MM.1S (cell line): ENCODE results near the gene ABCC1.

Experiments
- DNase-seq: peaks from one replicate; pipeline ENCODE4 v3.0.0-alpha.2; 2015
- H2AFZ ChIP-seq: fragments of 300-600 bp; sonication (generic); 2 replicates; pipeline ENCODE4 v1.6.0; 2016; ENCODE audit warnings: antibody characterized with exemption, low read length
- H3F3A ChIP-seq: fragments of 300-600 bp; sonication (generic); 2 replicates; pipeline ENCODE4 v1.6.1; 2016; ENCODE audit warnings: mild to moderate bottlenecking, antibody characterized with exemption, low read length, moderate library complexity, mixed read lengths; ENCODE audit not compliant: insufficient read depth
- H3K27ac ChIP-seq: fragments of 300-600 bp; sonication (generic); 2 replicates; pipeline ENCODE4 v1.5.1; 2016; ENCODE audit warnings: mild to moderate bottlenecking, low read length
- H3K27me3 ChIP-seq: fragments of 300-600 bp; sonication (generic); replicated peaks from 2 replicates; pipeline ENCODE4 v1.6.0; 2016; ENCODE audit warnings: low read length; ENCODE audit not compliant: insufficient read depth
- H3K36me3 ChIP-seq: fragments of 300-600 bp; sonication (generic); replicated peaks from 2 replicates; pipeline ENCODE4 v1.6.1; 2016; ENCODE audit warnings: mild to moderate bottlenecking, low read length, mixed read lengths; ENCODE audit not compliant: insufficient read depth
- H3K4me1 ChIP-seq: fragments of 300-600 bp; sonication (generic); 2 replicates; pipeline ENCODE4 v1.6.1; 2016; ENCODE audit warnings: low read length, mixed read lengths
- H3K4me2 ChIP-seq: fragments of 300-600 bp; sonication (generic); 2 replicates; pipeline ENCODE4 v1.6.0; 2016; ENCODE audit warnings: low read depth, low read length
- H3K4me3 ChIP-seq: fragments of 300-600 bp; sonication (generic); 2 replicates; pipeline ENCODE4 v1.5.1; 2016; ENCODE audit warnings: low read length, mixed read lengths
- H3K79me2 ChIP-seq: fragments of 300-600 bp; sonication (generic); 2 replicates; pipeline ENCODE4 v1.6.1; 2016; ENCODE audit warnings: mixed run types, low read length, mixed read lengths
- H3K9ac ChIP-seq: fragments of 300-600 bp; sonication (generic); 2 replicates; pipeline ENCODE4 v1.6.1; 2016; ENCODE audit warnings: low read length, mixed read lengths
- H3K9me2 ChIP-seq: fragments of 300-600 bp; sonication (generic); replicated peaks from 2 replicates; pipeline ENCODE4 v1.6.1; 2016; ENCODE audit warnings: mild to moderate bottlenecking, low read length, mixed read lengths; ENCODE audit not compliant: insufficient read depth
- H3K9me3 ChIP-seq: fragments of 300-600 bp; sonication (generic); replicated peaks from 2 replicates; pipeline ENCODE4 v1.6.1; 2016; ENCODE audit warnings: mild to moderate bottlenecking, low read length, mixed read lengths; ENCODE audit not compliant: insufficient read depth
- H4K20me1 ChIP-seq: fragments of 300-600 bp; sonication (generic); 2 replicates; pipeline ENCODE4 v1.6.1; 2016; ENCODE audit warnings: mild to moderate bottlenecking, low read length, moderate library complexity, mixed read lengths; ENCODE audit not compliant: insufficient read depth
- EZH2 ChIP-seq: fragments of 300-600 bp; sonication (generic); optimal IDR thresholded peaks from 2 replicates; pipeline ENCODE3; 2017; ENCODE audit warnings: low read depth, mild to moderate bottlenecking, antibody characterized with exemption, low read length, mixed read lengths
- EZH2phosphoT487 ChIP-seq: fragments of 300-600 bp; sonication (generic); IDR thresholded peaks from 2 replicates; pipeline ENCODE4 v1.6.1; 2018; ENCODE audit warnings: antibody characterized with exemption, low read length
- TF ChIP-seq, protein P1 (sequence below): fragments of 300-600 bp; sonication (generic); IDR thresholded peaks from 2 replicates; pipeline ENCODE4 v1.5.1; 2016; ENCODE audit warnings: antibody characterized with exemption, low read length, mixed read lengths

ABCC1 gene

DNA sequence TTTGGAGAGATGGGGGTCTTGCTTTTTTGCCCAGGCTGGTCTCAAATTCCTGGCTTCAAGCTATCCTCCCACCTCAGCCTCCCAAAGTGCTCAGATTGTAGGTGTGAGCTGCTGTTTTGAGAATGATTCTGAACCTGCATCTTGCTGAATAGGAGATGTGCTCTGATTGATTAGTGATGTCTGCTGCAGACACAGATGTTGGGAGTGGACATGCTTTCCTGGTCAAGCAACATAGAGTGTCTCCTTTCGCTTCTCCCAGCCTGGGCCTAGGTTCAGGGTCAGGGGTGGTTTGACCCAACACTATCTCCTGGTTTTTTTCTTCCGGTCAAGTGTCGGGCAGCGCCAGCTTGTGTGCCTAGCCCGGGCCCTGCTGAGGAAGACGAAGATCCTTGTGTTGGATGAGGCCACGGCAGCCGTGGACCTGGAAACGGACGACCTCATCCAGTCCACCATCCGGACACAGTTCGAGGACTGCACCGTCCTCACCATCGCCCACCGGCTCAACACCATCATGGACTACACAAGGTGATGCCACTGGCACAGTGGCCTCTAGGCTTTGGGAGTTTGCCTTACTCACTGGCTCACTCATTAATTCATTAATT is 188.7 kb downstream of the ABCC1 start:
- Histone ChIP-seq H2AFZ (no peak overlapping the region), H3K36me3 (0 out of 2 replicates have a peak, but pooled peaks cover 6% of the 10 kb centered on the region), H3K4me3 (no peak overlapping the region), H3K27ac (no peak overlapping the region), H3K9me3 (no peaks in the 10 kb centered on the region), H3F3A (no peaks in the 10 kb centered on the region), H3K79me2 (no peaks in the 10 kb centered on the region), H3K9ac (no peak overlapping the region), H3K4me1 (no peaks in the 10 kb centered on the region), H4K20me1 (no peaks in the 10 kb centered on the region), H3K27me3 (no peaks in the 10 kb centered on the region), H3K9me2 (no peaks in the 10 kb centered on the region), H3K4me2 (no peak overlapping the region)
- no peak for TF ChIP-seq EZH2phosphoT487
- TF ChIP-seq, protein P1, sequence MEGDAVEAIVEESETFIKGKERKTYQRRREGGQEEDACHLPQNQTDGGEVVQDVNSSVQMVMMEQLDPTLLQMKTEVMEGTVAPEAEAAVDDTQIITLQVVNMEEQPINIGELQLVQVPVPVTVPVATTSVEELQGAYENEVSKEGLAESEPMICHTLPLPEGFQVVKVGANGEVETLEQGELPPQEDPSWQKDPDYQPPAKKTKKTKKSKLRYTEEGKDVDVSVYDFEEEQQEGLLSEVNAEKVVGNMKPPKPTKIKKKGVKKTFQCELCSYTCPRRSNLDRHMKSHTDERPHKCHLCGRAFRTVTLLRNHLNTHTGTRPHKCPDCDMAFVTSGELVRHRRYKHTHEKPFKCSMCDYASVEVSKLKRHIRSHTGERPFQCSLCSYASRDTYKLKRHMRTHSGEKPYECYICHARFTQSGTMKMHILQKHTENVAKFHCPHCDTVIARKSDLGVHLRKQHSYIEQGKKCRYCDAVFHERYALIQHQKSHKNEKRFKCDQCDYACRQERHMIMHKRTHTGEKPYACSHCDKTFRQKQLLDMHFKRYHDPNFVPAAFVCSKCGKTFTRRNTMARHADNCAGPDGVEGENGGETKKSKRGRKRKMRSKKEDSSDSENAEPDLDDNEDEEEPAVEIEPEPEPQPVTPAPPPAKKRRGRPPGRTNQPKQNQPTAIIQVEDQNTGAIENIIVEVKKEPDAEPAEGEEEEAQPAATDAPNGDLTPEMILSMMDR = no peak
- TF ChIP-seq EZH2 = no peak
- no peak for DNase-seq

DNA sequence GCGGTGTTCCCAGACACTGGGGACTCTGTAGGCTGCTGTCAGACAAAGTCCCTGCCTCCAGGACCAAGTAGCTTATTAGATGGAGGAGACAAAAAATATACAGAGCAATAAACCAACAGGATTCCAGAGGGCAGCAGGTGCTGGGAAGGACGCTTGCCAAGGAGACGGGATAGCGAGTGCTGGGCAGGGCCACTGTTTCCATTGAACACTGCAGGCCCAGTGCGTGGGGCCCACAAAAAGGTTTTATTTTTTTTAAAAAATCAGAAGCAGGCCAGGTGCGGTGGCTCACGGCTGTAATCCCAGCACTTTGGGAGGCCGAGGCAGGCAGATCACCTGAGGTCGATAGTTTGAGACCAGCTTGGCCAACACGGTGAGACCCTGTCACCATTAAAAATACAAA is 189.6 kb downstream of the ABCC1 start:
- Histone ChIP-seq H4K20me1 (no peaks in the 10 kb centered on the region), H3K9me2 (no peaks in the 10 kb centered on the region), H3K27me3 (no peaks in the 10 kb centered on the region), H3K27ac (no peak overlapping the region), H2AFZ (no peak overlapping the region), H3K4me2 (no peak overlapping the region), H3K79me2 (no peaks in the 10 kb centered on the region), H3K9me3 (no peaks in the 10 kb centered on the region), H3K4me1 (no peaks in the 10 kb centered on the region), H3F3A (no peaks in the 10 kb centered on the region), H3K4me3 (no peak overlapping the region), H3K9ac (no peak overlapping the region), H3K36me3 (0 out of 2 replicates have a peak, but pooled peaks cover 6% of the 10 kb centered on the region)
- no peak for DNase-seq
- TF ChIP-seq, protein P1 = no peak
- TF ChIP-seq EZH2phosphoT487 (no peak), EZH2 (no peak)

- H3K9me3 ChIP-seq = no peaks in the 10 kb centered on the region
Observed at GRCh38 chr16:16139806-16140205, 190.4 kb downstream of the ABCC1 start.

More at GRCh38 chr16:16139806-16140205, 190.4 kb downstream of the ABCC1 start:
- H3K4me3 ChIP-seq = no peak overlapping the region
- no peaks in the 10 kb centered on the region for H3K9me2 ChIP-seq
- no peak overlapping the region for H3K27ac ChIP-seq
- TF ChIP-seq EZH2phosphoT487 = no peak
- TF ChIP-seq, protein P1 = no peak
- TF ChIP-seq EZH2 = no peak
- no peaks in the 10 kb centered on the region for H3K79me2 ChIP-seq
- no peaks in the 10 kb centered on the region for H3F3A ChIP-seq
- H3K9ac ChIP-seq = no peak overlapping the region
- no peak for DNase-seq
- H2AFZ ChIP-seq = no peak overlapping the region
- 0 out of 2 replicates have a peak, but pooled peaks cover 6% of the 10 kb centered on the region for H3K36me3 ChIP-seq
- H3K4me2 ChIP-seq = no peak overlapping the region
- H3K27me3 ChIP-seq = no peaks in the 10 kb centered on the region
- H4K20me1 ChIP-seq = no peaks in the 10 kb centered on the region
- H3K4me1 ChIP-seq = no peaks in the 10 kb centered on the region
